GOT3 (cell line): ENCODE measurements around the gene PRR36.
"Not testable (repeated sequence)": the region's sequence is repeated elsewhere in the genome, so short reads cannot be mapped to it uniquely, and the experiment has no call there.

Source experiments
- DNase-seq: peaks from one replicate; lab custom pipeline; 2025; ENCODE audit warnings: mixed read lengths; lab: John Stamatoyannopoulos, UW

Gene PRR36

DNA sequence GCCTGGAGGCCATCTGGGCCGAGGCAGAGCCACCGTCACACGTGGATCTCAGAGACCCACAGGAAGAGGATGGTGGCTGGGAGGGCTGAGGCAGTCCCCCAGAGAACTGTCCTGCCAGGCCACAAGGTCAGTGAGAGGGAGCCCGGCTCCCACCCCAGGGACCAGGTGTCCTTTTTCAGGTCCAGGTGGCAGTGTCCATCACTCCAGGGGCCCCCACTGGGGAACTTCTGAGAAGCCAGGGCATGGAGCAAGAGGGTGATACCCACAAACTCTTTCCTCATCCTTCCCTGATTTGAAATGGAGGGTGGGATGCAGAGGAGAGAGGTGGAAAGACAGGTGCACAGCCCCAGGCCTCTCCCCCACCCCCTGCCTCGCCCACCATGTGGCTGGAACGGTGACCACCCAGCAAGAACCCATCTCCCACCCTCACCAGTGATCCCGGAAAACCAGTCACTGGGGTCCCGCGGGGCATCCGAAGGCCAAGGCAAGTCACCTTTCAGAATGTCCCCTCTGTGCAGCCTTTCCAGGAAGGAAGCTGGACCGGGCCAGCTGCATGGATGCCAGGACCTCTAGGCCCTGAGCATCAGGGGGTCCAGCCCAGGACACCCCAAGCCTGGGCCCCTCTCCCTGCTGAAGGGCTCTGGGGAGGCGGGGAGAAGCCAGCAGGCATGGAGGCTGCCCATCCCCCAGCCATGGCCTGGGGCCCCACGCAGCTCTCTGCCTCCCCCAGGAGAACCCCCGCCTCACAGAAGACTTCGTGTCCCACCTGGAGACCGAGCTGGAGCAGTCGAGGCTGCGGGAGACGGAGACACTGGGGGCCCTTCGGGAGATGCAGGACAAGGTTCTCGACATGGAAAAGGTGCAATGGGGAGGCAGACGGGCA is 14.1 kb downstream of the PRR36 start:
- DNase-seq, result no peak

DNA sequence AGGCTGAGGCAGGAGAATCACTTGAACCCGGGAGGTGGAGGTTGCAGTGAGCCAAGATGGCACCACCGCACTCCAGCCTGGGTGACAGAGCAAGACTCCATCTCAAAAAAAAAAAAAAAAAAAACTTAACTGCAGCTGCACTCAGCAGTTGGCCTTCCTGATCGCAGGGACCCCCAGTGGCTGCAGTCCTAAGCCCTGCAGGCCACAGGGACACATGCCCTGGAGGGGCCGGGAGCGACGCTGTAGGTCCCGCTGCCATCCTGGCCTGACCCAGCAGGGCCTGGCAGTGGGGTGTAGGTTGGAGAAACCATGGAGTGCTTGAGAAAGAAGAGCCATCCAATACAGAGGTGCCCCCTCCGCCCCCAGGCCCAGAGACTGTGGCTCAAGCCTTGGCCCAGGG is 15.1 kb downstream of the PRR36 start:
- not testable (repeated sequence) for DNase-seq

DNA sequence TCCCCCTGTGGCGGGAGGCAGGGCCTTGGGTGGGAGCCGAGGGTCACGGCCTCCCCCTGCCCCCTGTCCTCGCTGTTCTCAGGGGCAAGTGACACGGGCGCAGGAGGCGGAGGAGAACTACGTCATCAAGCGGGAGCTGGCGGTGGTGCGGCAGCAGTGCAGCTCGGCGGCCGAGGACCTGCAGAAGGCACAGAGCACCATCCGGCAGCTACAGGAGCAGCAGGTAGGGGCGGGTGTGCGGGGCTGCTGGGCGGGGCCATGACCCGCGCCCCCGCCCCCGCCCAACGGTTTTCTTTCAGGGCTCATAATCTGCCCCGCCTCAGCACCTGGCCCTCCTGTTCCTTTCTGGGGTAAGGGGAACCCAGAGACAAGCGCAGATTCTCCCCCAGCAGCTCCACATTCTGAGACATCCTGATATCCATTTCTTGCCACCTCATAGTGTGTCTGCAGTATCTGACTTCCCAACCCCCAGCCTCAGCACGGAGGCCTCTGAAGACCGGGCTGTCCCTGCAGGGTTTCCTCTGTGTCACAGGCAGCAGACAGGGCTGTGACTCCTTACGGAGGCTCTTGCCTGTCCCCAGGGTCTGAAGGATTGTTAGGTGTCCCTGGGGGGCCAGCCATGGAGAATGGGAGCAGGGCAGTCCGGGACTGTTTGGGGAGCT is 15.9 kb downstream of the PRR36 start:
- no peak for DNase-seq

DNA sequence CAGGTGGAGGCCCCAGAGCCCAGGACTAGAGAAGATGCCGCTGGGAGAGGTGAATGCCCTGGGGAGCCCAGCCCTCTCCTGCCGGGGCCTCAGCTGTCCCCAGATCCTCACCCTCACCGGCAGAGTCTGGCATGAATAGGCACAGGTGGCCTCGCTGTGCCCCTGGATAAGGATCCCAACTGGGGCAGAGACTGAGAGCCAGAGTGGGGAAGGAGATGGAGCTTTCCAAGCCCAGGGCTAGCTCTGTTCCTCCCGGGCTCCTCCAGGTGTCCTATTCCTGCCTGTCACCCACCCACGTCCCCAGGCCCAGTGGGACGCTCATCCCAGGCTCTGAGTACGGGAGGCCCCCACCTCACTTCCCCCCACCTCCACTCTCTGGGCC is 16.5 kb downstream of the PRR36 start:
- no peak for DNase-seq

DNA sequence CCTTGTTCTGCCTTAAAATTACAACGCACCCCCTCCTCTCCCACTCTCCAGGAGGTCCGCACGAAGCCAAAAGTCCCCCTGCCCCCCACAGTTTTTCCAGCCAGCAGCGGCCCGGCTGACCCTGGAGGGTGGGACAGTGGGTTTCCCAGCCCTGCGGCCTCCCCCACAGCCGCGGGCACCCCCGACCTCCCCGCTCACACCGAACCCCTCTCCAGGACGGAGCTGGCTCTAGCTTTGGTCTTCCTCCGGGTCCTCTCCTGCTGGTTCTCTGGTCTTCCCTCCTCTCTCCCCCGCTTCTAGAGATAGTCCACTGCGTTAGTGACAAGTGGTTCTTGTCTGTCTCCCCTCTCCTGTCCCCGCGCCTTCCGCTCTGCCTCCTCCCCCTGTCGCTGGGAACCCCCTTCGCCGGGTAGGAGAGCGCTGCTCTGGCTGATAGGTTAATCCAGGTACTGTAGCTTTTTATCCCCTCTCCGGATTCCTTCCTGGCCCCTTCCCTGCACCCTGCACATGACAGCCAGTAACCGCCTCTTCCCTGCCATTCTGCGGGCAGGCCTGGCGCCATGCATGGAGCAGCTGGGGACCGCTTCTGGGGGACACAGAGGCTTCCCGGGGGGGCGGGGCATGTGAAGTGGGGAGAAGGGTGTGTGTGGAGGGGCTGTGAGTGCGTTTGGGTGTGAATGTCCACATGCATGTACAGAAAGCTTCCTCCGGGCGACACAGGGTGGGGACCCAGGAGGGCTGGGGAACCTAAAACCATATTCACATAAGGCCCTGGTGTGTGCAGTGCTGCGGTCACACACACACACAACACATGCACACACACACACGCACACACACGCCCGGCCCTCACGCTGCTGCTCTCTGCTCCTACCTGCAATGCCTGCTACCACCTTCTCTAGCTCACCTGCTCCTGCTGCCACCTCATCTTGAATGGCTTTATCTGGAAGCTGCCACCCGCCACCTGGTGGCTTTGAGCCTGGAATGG is 17.2 kb downstream of the PRR36 start:
- DNase-seq, result no peak

DNA sequence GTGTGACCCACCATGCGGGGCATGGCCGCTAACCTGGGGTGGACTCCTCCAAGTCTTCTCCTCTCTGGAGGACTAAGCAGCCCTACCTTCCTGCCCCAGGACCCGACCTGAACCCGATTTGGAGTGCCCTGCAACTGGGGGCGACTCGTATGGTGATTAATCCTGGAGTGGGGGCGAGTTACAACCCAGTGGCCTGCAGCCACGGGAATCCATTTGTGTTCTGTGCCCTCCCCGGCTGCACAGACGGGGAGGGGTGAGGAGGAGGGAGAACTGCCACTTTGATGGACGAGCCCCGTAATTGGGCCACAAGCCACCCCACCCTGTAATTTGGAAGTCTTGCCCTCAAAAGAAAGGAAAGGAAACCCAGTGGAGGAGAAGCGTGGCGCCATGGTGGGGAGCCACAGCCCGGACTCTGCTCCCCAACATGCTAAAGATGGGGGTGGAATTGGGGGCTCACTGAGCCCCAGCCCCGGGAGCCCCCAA is 18.0 kb downstream of the PRR36 start:
- DNase-seq, result no peak

DNA sequence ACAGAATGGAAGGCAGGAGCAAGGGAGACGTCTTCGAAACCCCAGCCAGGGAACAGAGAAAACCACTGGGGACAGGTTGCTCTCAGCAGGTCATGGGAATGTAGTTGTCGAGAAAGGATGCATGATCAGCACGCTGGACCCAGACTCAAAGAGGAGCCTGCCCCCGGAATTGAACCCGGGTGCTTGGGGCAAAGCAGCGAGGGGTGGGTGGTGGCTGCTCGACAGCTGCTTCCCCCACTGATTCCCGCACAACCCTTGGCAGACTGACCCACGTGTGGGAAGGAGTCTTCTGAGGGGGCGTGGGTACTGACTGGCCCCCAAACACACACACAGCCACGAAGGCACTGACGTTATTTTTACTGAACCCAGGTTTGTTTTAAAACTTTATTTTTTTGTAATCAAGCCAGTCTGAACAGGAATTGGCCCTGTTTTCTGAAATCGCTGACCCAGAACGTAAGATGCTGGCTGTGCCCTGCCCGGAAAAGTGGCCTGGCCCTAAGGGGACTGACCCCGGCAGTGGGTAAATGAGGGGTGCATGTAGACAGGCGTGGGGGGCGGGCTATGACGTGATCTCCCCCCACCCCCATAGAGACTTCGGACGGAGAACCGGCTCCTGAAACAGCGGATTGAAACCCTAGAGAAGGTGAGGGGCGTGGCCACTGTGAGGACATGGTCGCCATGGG is 18.6 kb downstream of the PRR36 start:
- DNase-seq, result no peak

DNA sequence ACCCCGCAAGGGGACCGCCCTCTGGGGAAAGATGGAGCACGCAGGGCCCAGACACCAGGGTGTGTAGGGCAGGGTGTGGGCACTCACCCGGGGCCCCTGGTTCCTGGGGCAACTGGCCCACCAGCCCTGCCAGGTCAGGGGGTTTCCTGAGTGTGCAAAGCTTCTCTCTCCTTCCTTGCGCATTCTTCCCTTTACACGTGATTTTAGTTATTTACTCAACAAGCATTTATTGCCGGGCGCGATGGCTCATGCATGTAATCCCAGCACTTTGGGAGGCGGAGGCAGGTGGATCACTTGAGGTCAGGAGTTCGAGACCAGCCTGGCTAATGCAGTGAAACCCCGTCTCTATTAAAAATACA is 20.4 kb downstream of the PRR36 start:
- no peak for DNase-seq

DNA sequence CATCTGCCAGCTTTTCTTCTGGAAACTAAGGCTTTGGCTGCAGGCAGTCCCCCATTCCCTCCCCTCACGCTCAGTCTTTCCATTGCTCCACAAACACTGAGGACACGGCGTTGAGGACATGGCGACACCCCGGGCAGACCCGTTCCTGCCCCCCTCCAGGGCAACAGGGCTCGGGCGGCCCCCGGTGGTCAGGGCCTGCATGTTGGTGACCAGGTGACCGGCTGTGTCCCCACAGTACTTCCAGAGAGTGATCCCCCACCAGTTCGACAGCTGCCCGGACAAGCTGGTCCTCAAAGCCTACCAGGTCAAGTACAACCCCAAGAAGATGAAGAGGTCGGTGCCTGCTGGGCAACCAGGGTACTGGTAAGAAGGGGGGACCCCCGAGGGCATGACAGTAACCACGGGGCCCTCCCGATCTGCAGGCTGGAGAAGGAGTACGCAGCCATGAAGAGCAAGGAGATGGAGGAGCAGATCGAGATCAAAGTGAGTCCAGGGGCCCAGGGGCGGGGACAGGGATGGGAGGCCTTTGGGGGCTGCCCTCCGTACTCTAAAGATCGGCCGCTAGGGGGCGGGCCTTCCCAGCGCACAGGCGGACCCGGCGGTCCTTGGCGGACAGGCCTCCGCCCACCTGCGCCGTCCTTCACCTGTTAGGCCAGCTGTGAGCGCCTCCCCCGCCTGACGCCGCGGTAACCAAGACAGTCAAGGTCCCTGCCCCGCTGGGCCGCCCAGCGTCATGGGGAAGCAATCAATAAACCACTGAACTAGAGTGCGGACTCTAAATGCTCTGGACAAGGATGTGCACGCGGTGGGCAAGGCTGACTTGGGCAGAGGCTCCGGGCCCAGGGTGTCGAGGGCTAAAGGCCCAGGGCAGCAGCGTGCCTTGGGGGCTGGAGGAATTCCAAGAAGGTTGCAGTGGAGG is 21.1 kb downstream of the PRR36 start:
- no peak for DNase-seq

DNA sequence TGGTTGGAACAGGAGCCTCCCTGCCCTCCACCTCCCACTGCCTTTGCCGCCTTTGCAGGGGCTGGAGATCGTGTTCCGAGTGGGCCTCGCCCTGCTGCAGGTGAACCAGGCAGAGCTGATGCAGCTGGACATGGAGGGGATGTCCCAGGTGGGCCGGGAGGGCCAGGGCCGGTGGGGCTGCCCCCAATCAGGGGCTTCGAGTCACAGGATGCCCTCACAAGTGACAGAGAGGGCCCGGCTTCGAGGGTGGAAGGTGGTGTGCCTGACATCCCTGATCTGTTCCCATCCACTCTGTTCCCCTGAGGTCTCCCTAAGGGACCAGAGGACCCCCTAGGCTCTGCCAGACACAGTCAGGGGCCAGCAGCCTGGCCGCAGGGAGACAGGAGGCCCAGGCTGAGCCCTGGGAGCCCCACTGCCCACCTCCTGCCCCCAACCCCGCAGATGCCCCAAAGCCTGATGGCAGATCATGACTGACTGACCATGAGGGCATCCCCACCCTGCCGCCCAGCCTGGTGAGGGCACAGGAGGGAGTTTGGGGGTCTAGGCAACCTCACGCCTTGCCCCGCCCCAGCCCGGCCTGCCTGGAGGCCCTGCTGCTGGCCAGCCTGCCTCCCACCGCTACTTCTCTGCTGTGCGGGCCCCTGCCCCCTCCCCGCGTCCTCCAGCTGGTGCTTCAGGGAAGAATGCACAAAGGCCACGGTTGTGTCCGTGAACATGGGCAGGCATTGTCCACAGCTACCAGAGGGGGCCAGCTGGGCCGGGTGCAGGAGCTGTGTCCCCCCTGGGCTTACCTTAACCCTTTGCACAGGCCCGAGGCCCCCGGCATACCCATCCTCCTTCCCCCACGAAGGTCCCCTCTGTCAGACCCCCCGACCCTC is 22.3 kb downstream of the PRR36 start:
- DNase-seq, result no peak

DNA sequence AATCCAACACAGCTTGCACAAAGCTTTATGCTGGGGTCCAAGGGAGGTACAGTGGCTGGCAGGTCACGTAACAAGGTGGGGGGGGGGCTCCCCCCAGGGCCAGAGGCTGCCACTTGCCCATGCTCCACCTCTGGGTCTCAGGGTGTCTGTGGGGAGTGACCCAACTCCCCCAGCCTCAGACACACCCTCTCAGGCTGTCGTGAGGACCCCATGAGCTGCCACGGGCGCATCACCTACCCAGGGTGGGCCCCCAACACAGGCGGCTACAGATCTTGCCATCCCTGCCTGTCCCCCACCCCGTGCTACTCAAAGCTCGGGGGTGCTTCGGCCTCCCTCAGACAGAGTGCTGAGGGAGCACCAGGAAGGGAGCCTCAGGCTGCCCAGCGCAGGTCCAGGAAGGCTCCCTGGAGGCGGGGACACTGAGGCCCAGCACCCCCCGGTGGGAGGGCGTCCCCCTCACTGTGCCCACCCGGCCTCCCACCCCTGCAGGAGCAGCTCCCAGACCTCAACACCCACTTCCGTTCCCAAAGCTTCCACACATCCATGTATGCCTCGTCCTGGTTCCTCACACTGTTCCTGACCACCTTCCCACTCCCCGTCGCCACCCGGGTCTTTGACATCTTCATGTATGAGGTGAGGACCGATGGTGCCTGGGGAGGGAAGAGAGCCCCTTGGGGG is 23.1 kb downstream of the PRR36 start:
- DNase-seq, result no peak

DNA sequence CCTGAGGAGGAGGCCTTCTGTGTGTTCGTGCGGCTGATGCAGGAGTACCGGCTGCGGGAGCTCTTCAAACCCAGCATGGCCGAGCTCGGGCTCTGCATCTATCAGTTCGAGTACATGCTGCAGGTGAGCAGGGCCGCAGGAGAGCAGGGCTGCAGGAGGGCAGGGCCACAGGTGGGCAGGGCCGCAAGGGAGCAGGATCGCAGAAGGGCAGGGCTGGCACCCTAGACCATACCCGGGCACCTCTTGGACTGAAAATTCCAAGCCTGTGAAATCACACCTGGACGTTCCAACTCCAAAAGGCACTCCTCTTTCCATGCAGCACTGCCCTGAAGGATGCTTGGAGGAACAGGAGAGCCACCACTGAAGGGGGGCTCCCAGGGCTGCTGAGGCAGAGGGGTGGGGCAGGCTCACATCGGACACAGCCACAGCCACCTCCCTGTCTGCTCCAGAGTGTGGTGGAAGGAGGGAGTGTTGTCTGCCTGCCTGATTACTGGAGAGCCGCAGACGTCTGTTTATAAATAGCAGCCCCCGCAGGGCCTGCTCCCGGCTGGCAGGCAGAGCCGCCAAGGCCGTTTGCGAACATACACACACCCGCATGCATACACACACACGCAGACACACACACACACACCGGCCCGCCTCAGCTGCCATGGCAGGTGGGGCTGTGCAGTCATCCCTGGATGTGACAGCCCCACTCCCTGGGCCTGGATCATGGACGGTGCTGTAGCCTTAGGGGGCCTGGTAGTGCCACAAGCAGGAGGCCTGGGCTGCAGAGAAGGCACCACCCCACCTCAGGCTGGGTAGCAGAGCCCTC is 24.0 kb downstream of the PRR36 start:
- no peak for DNase-seq

DNA sequence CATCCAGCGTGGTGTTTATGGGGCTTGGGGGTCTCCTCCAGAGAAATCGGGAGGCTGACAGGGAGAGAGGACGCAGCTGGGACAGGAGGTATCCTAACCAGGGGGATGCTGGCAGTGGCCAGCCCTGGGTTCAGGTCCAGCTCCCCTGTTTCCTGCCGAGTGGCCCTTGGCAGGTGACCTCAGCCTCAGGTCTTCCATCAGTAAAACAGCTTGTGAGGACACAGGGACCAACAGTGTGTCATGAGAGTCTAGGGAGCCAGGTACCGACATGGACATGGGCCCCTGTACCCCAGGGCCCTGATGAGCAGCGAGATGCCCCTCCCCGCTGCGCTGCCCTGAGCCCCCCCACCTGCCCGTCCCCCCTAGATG is 24.6 kb downstream of the PRR36 start:
- no peak for DNase-seq

DNA sequence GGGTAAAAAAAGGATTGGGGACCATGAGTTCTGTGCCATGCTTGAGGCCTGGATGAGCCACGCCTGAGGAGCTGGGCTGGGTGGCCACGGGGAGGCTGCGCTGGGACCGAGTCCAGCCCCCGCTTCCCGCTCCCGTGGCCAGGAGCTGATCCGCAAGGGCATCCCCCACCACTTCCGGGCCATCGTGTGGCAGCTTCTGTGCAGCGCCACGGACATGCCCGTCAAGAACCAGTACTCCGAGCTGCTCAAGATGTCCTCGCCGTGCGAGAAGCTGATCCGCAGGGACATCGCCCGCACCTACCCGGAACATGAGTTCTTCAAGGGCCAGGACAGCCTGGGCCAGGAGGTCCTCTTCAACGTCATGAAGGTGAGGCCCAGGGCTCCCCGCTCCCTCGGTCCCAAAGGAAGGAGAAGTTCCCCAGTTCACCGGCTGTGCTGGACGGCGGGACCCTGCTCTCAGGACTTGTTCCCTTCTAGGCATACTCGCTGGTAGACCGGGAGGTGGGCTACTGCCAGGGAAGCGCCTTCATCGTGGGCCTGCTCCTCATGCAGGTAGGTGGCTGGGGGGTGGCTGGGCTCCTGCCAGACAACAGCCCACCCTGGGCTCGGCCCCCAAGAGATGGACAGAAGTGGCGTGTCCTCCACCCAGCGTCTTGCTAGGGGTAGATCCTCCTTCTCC is 25.3 kb downstream of the PRR36 start:
- DNase-seq, result no peak

DNA sequence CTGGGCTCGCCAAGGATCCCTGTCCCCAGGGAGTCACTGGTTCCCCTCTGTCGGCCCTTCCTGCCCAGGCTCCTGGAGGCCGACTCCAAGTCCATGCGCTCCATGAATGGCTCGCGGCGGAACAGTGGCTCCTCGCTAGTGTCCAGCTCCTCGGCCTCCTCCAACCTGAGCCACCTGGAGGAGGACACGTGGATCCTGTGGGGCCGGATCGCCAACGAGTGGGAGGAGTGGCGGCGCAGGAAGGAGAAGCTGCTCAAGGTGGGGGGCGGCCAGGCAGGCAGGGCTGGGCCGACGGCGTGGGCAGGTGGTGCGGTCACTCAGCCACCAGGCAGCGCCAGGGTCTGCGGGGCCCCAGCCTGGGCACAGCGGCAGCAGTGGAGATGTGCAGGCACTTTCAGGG is 26.5 kb downstream of the PRR36 start:
- no peak for DNase-seq

DNA sequence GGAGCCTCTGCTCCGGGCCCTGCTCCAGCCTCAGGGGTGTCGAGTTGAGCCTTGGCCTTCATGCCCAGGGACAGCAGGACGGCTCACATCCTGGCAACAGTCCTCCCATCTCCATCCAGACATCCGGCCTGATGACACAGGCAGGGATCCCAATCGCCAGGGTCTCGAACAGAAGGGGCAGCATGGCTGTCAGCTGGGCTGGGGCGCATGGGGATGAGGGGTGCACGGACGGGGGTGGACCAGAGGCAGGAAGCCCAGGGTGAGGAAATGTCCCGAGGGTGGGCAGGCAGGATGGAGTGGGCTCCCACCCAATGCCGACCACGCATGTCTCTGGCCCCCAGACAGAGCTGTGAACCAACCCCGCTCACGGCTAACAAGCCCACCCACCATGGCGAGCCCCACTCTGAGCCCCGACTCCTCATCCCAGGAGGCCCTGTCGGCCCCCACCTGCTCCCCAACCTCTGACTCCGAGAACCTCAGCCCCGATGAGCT is 28.0 kb downstream of the PRR36 start:
- no peak for DNase-seq

DNA sequence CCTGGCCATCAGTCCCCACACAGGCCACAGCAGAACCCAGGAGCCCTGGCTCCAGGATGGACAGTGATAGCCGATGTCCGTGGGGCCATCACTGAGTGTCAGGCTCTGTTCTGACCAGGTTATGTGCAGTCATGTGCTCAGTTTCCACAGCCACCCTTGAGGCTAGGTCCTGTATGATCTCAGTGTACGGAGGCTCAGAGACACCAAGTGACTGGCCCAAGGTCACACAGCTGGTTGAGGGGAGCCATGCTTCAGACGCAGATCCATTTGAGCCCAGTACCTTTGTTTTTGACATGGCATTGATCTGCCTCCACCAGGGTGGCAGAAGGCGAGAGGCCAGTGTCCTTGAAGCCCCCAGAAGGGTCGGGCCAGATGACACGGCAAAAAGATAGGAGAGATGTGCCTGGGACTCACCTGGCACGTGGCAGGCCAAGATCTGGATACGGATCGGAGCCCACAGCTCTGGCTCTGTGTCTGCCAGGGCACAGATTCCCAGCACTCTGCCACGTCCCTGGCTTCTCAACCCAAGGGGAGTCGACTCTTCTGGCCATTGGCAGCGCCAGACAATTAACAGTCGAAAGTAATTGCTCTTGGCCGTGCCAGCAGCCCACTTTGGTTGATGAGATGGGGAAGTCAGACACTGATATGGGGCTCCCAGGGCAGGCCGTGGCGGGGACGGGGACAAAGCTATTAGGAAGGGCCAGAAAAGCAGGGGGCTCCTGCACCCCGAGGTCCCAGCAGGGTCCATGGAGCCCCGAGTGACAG is 28.6 kb downstream of the PRR36 start:
- DNase-seq, result no peak
